ENCODE results near the gene UGCG. TPM values are rescaled to one million over a fixed set of nuclear protein-coding genes. Genes with fewer than 3 reads are reported as not detected.

UGCG gene
- total RNA-seq, 1 experiment from 2014 or later, result 46.0 TPM

DNA sequence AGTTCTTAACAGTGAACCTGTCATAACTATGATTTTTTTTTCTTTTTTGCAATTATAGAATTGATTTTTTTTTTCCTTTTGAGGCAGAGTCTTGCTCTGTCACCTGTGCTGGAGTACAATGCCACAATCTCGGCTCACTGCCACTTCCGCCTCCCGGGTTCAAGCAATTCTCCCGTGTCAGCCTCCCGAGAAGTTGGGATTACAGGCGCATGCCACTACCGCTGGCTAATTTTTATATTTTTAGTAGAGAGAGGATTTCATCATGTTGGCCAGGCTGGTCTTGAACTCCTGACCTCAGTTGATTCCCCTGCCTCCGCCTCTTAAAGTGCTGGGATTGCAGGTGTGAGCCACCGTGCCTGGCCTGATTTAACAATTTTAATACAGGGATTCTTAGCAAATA, 21.4 kb downstream of the UGCG start:
- Histone ChIP-seq H3K27me3 (ENCODE audit: control insufficient read depth, insufficient read depth, low read length) (no peaks in the 10 kb centered on the region), H3K4me3 (ENCODE audit: low read depth in 2 of 2, low read length in 2 of 2) (no peak overlapping the region), H3K36me3 (ENCODE audit: control insufficient read depth, insufficient read depth, low read length) (peaks cover 2% of the 10 kb centered on the region; the same call in 1 of the 2 replicates), H3K27ac (ENCODE audit: low read length) (peak overlapping the region; percentile 69; the same call in 1 of the 2 replicates), H3K9me3 (ENCODE audit: control insufficient read depth, insufficient read depth, low read depth, low read length) (no peaks in the 10 kb centered on the region), H3K4me1 (ENCODE audit: control insufficient read depth, insufficient read depth, low read length) (peaks cover 46% of the 10 kb centered on the region)
- TF ChIP-seq TCF7L2 (IDR thresholded peaks at IDR 0.05; ENCODE audit: low read depth, low read length) (no peak), POLR2AphosphoS5 (IDR thresholded peaks at IDR 0.05; ENCODE audit: low read depth, low read length) (no peak), SIN3A (IDR thresholded peaks at IDR 0.05; ENCODE audit: borderline replicate concordance, insufficient read depth, low read depth, low read length) (no peak)
- TF ChIP-seq, protein P1, sequence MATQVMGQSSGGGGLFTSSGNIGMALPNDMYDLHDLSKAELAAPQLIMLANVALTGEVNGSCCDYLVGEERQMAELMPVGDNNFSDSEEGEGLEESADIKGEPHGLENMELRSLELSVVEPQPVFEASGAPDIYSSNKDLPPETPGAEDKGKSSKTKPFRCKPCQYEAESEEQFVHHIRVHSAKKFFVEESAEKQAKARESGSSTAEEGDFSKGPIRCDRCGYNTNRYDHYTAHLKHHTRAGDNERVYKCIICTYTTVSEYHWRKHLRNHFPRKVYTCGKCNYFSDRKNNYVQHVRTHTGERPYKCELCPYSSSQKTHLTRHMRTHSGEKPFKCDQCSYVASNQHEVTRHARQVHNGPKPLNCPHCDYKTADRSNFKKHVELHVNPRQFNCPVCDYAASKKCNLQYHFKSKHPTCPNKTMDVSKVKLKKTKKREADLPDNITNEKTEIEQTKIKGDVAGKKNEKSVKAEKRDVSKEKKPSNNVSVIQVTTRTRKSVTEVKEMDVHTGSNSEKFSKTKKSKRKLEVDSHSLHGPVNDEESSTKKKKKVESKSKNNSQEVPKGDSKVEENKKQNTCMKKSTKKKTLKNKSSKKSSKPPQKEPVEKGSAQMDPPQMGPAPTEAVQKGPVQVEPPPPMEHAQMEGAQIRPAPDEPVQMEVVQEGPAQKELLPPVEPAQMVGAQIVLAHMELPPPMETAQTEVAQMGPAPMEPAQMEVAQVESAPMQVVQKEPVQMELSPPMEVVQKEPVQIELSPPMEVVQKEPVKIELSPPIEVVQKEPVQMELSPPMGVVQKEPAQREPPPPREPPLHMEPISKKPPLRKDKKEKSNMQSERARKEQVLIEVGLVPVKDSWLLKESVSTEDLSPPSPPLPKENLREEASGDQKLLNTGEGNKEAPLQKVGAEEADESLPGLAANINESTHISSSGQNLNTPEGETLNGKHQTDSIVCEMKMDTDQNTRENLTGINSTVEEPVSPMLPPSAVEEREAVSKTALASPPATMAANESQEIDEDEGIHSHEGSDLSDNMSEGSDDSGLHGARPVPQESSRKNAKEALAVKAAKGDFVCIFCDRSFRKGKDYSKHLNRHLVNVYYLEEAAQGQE (IDR thresholded peaks at IDR 0.05; ENCODE audit: insufficient read depth in 1 of 2, low read depth in 2 of 2, low read length in 1 of 2), result no peak
- TF ChIP-seq, protein P2, sequence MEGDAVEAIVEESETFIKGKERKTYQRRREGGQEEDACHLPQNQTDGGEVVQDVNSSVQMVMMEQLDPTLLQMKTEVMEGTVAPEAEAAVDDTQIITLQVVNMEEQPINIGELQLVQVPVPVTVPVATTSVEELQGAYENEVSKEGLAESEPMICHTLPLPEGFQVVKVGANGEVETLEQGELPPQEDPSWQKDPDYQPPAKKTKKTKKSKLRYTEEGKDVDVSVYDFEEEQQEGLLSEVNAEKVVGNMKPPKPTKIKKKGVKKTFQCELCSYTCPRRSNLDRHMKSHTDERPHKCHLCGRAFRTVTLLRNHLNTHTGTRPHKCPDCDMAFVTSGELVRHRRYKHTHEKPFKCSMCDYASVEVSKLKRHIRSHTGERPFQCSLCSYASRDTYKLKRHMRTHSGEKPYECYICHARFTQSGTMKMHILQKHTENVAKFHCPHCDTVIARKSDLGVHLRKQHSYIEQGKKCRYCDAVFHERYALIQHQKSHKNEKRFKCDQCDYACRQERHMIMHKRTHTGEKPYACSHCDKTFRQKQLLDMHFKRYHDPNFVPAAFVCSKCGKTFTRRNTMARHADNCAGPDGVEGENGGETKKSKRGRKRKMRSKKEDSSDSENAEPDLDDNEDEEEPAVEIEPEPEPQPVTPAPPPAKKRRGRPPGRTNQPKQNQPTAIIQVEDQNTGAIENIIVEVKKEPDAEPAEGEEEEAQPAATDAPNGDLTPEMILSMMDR (IDR thresholded peaks at IDR 0.05), result no peak
- in situ Hi-C loops (cut with HindIII; ENCODE audit: low pct_unique_long_range_greater_than_20kb, low sequenced_read_pairs) (no loop called here), intact Hi-C loops (cut with micrococcal nuclease; ENCODE audit: unreplicated experiment) (no loop called here)
- ChIA-PET CTCF (interaction anchor here (0.6 kb wide), 1 partner anchor 461 kb away, joined by 5 read pairs; no protein-coding TSS in a partner anchor), POLR2A (interaction anchor here (0.7 kb wide), 1 partner anchor 43 kb away, joined by 7 read pairs; no protein-coding TSS in a partner anchor)
- ATAC-seq (no peak), DNase-seq (ENCODE audit: low read depth, low spot score) (no peak)
- no TSS peak for BruUV-seq (replicated peaks)

DNA sequence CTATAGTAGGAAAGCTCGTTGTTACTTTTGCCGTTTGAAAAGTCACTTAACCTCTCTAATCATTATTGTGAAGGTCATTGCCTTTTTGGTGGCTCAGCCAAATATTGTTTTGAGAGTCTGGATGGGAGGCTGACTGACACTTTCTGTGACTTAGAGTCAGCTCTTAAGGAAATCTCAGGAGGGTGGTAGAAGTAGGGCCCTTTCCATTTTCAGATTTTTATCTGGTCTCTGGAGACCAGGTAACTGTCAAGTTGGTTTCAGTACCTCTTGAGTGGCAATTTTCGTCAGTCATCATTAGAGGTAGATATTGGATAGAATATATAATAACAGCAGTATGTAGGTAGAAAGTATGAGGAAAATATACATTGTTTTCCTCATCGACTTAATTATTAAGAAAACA, 23.3 kb downstream of the UGCG start:
- in situ Hi-C loops (cut with HindIII; ENCODE audit: low pct_unique_long_range_greater_than_20kb, low sequenced_read_pairs), result no loop called here
- Histone ChIP-seq H3K36me3 (ENCODE audit: control insufficient read depth, insufficient read depth, low read length) (peaks cover 3% of the 10 kb centered on the region; the same call in 1 of the 2 replicates), H3K27ac (ENCODE audit: low read length) (no peak overlapping the region; the same call in 1 of the 2 replicates), H3K4me3 (ENCODE audit: low read depth in 2 of 2, low read length in 2 of 2) (no peak overlapping the region), H3K9me3 (ENCODE audit: control insufficient read depth, insufficient read depth, low read depth, low read length) (no peaks in the 10 kb centered on the region), H3K4me1 (ENCODE audit: control insufficient read depth, insufficient read depth, low read length) (peaks cover 34% of the 10 kb centered on the region; the same call in 1 of the 2 replicates), H3K27me3 (ENCODE audit: control insufficient read depth, insufficient read depth, low read length) (no peaks in the 10 kb centered on the region)
- CTCF ChIA-PET, result interaction anchor here (0.6 kb wide), 1 partner anchor 155 kb away, joined by 7 read pairs; no protein-coding TSS in a partner anchor
- DNase-seq (ENCODE audit: low read depth, low spot score) (no peak), ATAC-seq (no peak)
- POLR2A ChIA-PET, result no interaction called here
- TF ChIP-seq POLR2AphosphoS5 (IDR thresholded peaks at IDR 0.05; ENCODE audit: low read depth, low read length) (no peak), SIN3A (IDR thresholded peaks at IDR 0.05; ENCODE audit: borderline replicate concordance, insufficient read depth, low read depth, low read length) (no peak), TCF7L2 (IDR thresholded peaks at IDR 0.05; ENCODE audit: low read depth, low read length) (no peak)
- TF ChIP-seq, protein P2 (IDR thresholded peaks at IDR 0.05), result no peak
- TF ChIP-seq, protein P1 (IDR thresholded peaks at IDR 0.05; ENCODE audit: insufficient read depth in 1 of 2, low read depth in 2 of 2, low read length in 1 of 2), result no peak
- no TSS peak for BruUV-seq (replicated peaks)
- intact Hi-C loops (cut with micrococcal nuclease; ENCODE audit: unreplicated experiment), result no loop called here
